A549 (cell line): ENCODE results near the gene GPR61. TPM values are rescaled to one million over a fixed set of nuclear protein-coding genes. Genes with fewer than 3 reads are reported as not detected.

Experiments
- ATAC-seq, 2 experiments: fragments of 200-7000 bp in 1 of 2; fragments of >200 bp in 1 of 2; cut with Nextera tagmentation in 1 of 2; cut with Tn5 transposase in 1 of 2; 3 replicates each; pipeline versions ENCODE4 v1.8.0 to v1.9.1; 2018 to 2020; ENCODE audit warnings: mild to moderate bottlenecking in 1 of 2, moderate library complexity in 1 of 2
- CTCF ChIA-PET: fragments of 300-600 bp; sonication (Branson Sonifier 250); formaldehyde crosslinking; extraction: SDS; loops from one replicate; lab custom pipeline; 2021; ENCODE audit warnings: antibody characterized with exemption, inconsistent platforms; lab: Yijun Ruan, JAX
- POLR2A ChIA-PET: fragments of 350-600 bp; formaldehyde crosslinking; extraction: SDS; loops from one replicate; lab custom pipeline; 2021; ENCODE audit warnings: antibody characterized with exemption, inconsistent platforms; lab: Yijun Ruan, JAX
- DNase-seq, 2 experiments: peaks; one replicate each; pipeline versions ENCODE4 v3.0.0 to v3.0.0-alpha.2; 2011 to 2016; ENCODE audit warnings: low read depth in 1 of 2, low spot score in 1 of 2
- FAIRE-seq: peaks from 2 replicates; lab custom pipeline; 2011; peaks lifted over from hg19 to GRCh38; lab: Jason Lieb, UNC
- H3K27ac ChIP-seq, 2 experiments: fragments of >200 bp; sonication (Bioruptor Twin); formaldehyde crosslinking; 3 replicates each; pipeline ENCODE4 v1.5.1; 2016 to 2017
- H3K4me1 ChIP-seq: fragments of >200 bp; sonication (Bioruptor Twin); formaldehyde crosslinking; 3 replicates; pipeline ENCODE4 v1.6.1; 2016
- H3K4me2 ChIP-seq: fragments of >200 bp; sonication (Bioruptor Twin); formaldehyde crosslinking; 3 replicates; pipeline ENCODE4 v1.6.1; 2016
- H3K4me3 ChIP-seq: fragments of >200 bp; sonication (Bioruptor Twin); formaldehyde crosslinking; 3 replicates; pipeline ENCODE4 v1.5.1; 2016
- H3K9me3 ChIP-seq: fragments of >200 bp; sonication (Bioruptor Twin); formaldehyde crosslinking; 3 replicates; pipeline ENCODE4 v1.6.1; 2016
- ATOH8 ChIP-seq: fragments of 250-450 bp; sonication (Bioruptor Pico); IDR thresholded peaks from 2 replicates; pipeline ENCODE4 v1.5.0; 2020; ENCODE audit warnings: low read depth, mild to moderate bottlenecking, moderate library complexity
- HDAC2 ChIP-seq: fragments of 200-600 bp; sonication (generic); IDR thresholded peaks from 2 replicates; pipeline ENCODE4 v1.6.1; 2016
- JUN ChIP-seq, 2 experiments: fragments of >200 bp; sonication (Bioruptor Twin); formaldehyde crosslinking; IDR thresholded peaks; 2 replicates in 1 of 2; 3 replicates in 1 of 2; pipeline ENCODE4 v1.6.1; 2016 to 2017
- MAZ ChIP-seq: fragments of 150-350 bp; IDR thresholded peaks from 2 replicates; pipeline ENCODE4 v1.6.1; 2014; ENCODE audit warnings: antibody characterized with exemption, low read depth, low read length, borderline replicate concordance
- NR3C1 ChIP-seq: fragments of >200 bp; sonication (Bioruptor Twin); formaldehyde crosslinking; IDR thresholded peaks from 3 replicates; pipeline ENCODE4 v1.6.1; 2017
- POLR2AphosphoS2 ChIP-seq: conservative IDR thresholded peaks from 2 replicates; pipeline ENCODE4 v1.6.1; 2012; ENCODE audit warnings: low read length, improper control_type of control experiment, inconsistent platforms
- RCOR1 ChIP-seq: fragments of 150-350 bp; IDR thresholded peaks from 2 replicates; pipeline ENCODE4 v1.6.1; 2014; ENCODE audit warnings: antibody characterized with exemption, low read length, low read depth
- REST ChIP-seq: fragments of 200-600 bp; sonication (generic); IDR thresholded peaks from 2 replicates; pipeline ENCODE4 v1.6.1; 2016; ENCODE audit warnings: antibody characterized with exemption, mild to moderate bottlenecking, moderate library complexity
- SREBF2 ChIP-seq: fragments of 450-650 bp; IDR thresholded peaks from 2 replicates; pipeline ENCODE4 v1.6.1; 2014; ENCODE audit warnings: mild to moderate bottlenecking, moderate library complexity
- WGBS: methylation state at CpG from one replicate; pipeline ENCODE4 v1.1.6; 2017; ENCODE audit errors: missing lambda C conversion rate; 5-methylcytosine and 5-hydroxymethylcytosine counted together
- polyA plus RNA-seq, 4 experiments: library from polyadenylated mRNA; depleted of rRNA in 3 of 4; stranded (reverse); fragments of >200 nt; fragmentation: RNase III in 1 of 4; extraction: RNeasy Plus Mini Kit Qiagen cat#74134 plus additional on column Dnase treatment in 1 of 4; gene quantifications; 2 replicates in 3 of 4; 3 replicates in 1 of 4; pipeline ENCODE4 v1.2.3, GENCODE V29; 2011 to 2017
- TF ChIP-seq, protein P1 (sequence below): fragments of 250-450 bp; sonication (Bioruptor Pico); IDR thresholded peaks from 2 replicates; pipeline ENCODE4 v1.5.0; 2021; ENCODE audit warnings: mild to moderate bottlenecking, moderate library complexity, borderline replicate concordance

The GPR61 gene
- polyA plus RNA-seq, 2 of the 4 experiments (the other 2 are of a cell fraction): 0.14 TPM; not detected in 1

DNA sequence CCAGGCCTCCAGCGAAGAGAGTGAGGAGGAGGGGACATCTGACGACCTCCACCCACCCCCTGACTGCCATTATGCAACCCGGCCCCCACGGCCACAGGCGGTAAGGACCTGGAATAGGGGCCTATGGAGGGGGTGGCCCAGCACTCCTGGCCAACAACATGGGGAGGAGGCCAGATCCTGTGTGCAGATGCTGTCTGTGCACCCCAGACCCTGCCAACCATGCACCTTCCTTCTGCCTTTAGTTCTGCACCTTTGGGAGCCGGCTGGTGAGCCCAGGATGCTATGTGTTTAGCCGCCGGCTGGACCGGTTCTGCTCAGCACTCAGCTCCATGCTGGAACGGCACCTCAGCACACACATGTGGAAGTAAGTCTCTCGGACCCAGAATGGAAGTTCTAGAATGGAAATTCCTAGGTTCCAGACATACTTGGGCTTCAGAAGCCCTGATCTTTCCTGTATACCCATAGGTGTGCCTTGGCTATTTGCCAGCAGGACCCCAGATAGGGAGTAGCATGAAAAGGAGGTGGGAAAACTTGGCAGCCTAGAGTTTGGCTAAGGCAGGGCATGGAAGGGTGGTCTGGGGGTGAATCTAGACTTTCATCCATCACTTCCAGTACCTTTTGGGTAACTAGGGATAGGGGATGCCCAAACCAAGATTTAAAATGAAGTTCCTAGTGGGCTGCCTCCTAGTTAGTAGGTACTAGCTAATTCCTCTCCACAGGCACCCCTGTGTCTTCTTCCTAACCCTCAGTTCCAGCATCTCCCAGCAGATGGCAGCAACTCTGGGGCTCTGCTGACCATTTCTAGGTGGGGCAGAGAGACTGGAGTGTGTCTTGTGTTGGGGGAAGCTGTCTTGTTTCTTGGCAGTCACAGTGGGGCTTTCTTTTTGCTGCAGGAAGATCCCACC lies 49.4 kb upstream of the GPR61 start (continued):
- TF ChIP-seq HDAC2 (no peak), POLR2AphosphoS2 (no peak), ATOH8 (CRISPR knock-in tag) (no peak), JUN (IDR thresholded peaks at IDR 0.05) (no peak), MAZ (no peak)

DNA sequence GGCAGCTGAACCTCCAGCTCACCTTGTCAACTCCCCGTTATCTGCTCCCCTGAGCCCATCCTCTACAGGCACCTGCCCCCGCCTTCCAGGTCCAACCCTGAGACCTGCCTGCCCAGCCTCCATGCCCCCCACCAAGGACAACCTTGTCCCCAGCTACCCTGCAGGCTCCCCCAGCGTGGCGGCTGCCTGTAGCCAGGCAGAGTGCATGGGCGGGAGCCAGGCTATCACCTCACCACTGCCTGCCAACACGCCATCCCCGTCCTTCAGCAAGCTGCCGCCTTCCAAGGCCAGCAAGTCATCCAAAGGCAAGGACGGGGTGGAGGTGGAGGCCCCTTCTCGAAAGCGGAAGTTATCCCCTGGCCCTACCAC lies 48.8 kb upstream of the GPR61 start:
- no peak for ATAC-seq
- ChIA-PET CTCF (interaction anchor here (0.6 to 23.6 kb wide), 24 partner anchors 8 to 698 kb away, joined by 3 to 749 read pairs (median 4); partner anchors contain the start of genes AMIGO1, ATXN7L2, GPR61 and GSTM4), POLR2A (interaction anchor here (1.5 kb wide), 1 partner anchor 42 kb away, joined by 5 read pairs; no protein-coding TSS in a partner anchor)
- Histone ChIP-seq H3K4me3 (no peak overlapping the region), H3K27ac (no peak overlapping the region), H3K9me3 (no peaks in the 10 kb centered on the region), H3K4me1 (peaks cover 6% of the 10 kb centered on the region; the same call in 1 of the 3 replicates), H3K4me2 (no peak overlapping the region)
- no peak for TF ChIP-seq HDAC2
- no peak for TF ChIP-seq POLR2AphosphoS2
- TF ChIP-seq, protein P1, sequence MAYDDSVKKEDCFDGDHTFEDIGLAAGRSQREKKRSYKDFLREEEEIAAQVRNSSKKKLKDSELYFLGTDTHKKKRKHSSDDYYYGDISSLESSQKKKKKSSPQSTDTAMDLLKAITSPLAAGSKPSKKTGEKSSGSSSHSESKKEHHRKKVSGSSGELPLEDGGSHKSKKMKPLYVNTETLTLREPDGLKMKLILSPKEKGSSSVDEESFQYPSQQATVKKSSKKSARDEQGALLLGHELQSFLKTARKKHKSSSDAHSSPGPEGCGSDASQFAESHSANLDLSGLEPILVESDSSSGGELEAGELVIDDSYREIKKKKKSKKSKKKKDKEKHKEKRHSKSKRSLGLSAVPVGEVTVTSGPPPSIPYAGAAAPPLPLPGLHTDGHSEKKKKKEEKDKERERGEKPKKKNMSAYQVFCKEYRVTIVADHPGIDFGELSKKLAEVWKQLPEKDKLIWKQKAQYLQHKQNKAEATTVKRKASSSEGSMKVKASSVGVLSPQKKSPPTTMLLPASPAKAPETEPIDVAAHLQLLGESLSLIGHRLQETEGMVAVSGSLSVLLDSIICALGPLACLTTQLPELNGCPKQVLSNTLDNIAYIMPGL: no peak
- no peak for DNase-seq
- no peak for FAIRE-seq
- WGBS: 87% methylated on average over 2 of the region's 11 CpGs

GRCh38 chr1:109491372-109491771 lies 48.3 kb upstream of the GPR61 start:
- WGBS: 88% methylated on average over 5 of the region's 8 CpGs

More at GRCh38 chr1:109491372-109491771, 48.3 kb upstream of the GPR61 start:
- POLR2A ChIA-PET: interaction anchor here (1.5 kb wide), 1 partner anchor 41 kb away, joined by 5 read pairs; no protein-coding TSS in a partner anchor
- H3K9me3 ChIP-seq: no peaks in the 10 kb centered on the region
- no peak overlapping the region for H3K27ac ChIP-seq
- H3K4me2 ChIP-seq: no peak overlapping the region
- FAIRE-seq (no peak), DNase-seq (no peak), ATAC-seq (no peak)
- no peak overlapping the region for H3K4me3 ChIP-seq
- no peak for TF ChIP-seq NR3C1
- no peak for TF ChIP-seq REST
- TF ChIP-seq SREBF2: no peak
- TF ChIP-seq RCOR1: no peak
- peaks cover 6% of the 10 kb centered on the region; the same call in 1 of the 3 replicates for H3K4me1 ChIP-seq
- CTCF ChIA-PET: interaction anchor here (0.6 to 23.6 kb wide), 22 partner anchors 7 to 699 kb away, joined by 3 to 749 read pairs (median 4); partner anchors contain the start of genes AMIGO1, ATXN7L2 and GPR61
